SK-N-SH (cell line): ENCODE results near the gene GGCT. TPM values are rescaled to one million over a fixed set of nuclear protein-coding genes. Genes with fewer than 3 reads are reported as not detected.

Experiments
- CTCF ChIA-PET: fragments of 300-600, 350-600 bp; formaldehyde crosslinking; extraction: SDS; loops from one replicate; lab custom pipeline; 2021; lab: Yijun Ruan, JAX
- POLR2A ChIA-PET: fragments of 350-600 bp; sonication (Branson Sonifier 250); formaldehyde crosslinking; extraction: SDS; loops from one replicate; lab custom pipeline; 2020; ENCODE audit warnings: antibody characterized with exemption, inconsistent platforms; lab: Yijun Ruan, JAX
- DNase-seq: peaks from one replicate; pipeline ENCODE4 v3.0.0; 2012
- H2AFZ ChIP-seq: fragments of 200-600 bp; sonication (generic); 2 replicates; pipeline ENCODE4 v1.8.1; 2016; ENCODE audit warnings: antibody characterized with exemption, mild to moderate bottlenecking, low read depth
- H3F3A ChIP-seq: fragments of 200-600 bp; sonication (generic); replicated peaks from 2 replicates; pipeline ENCODE3; 2016; ENCODE audit warnings: antibody characterized with exemption, mild to moderate bottlenecking; ENCODE audit not compliant: insufficient read depth
- H3K27ac ChIP-seq, 2 experiments: fragments of 200-500 bp in 1 of 2; fragments of 200-600 bp in 1 of 2; sonication (Bioruptor generic) in 1 of 2; sonication (generic), shearing (Covaris generic) in 1 of 2; 2 replicates each; pipeline versions ENCODE4 v1.5.1 to v1.6.1; 2014 to 2016; ENCODE audit warnings: low read depth in 2 of 2, inconsistent platforms in 1 of 2, low read length in 1 of 2, mild to moderate bottlenecking in 1 of 2, mixed read lengths in 1 of 2
- H3K27me3 ChIP-seq: fragments of 200-600 bp; sonication (generic), shearing (Covaris generic); 2 replicates; pipeline ENCODE4 v1.6.1; 2016; ENCODE audit warnings: mixed run types; ENCODE audit not compliant: insufficient read depth
- H3K36me3 ChIP-seq, 2 experiments: fragments of 200-500 bp in 1 of 2; fragments of 200-600 bp in 1 of 2; sonication (Bioruptor generic) in 1 of 2; sonication (generic) in 1 of 2; replicated peaks in 1 of 2; 2 replicates each; pipeline versions ENCODE3 to v1.5.1; 2014 to 2016; ENCODE audit warnings: low read length in 1 of 2, mild to moderate bottlenecking in 1 of 2; ENCODE audit not compliant: insufficient read depth in 2 of 2, control insufficient read depth in 1 of 2
- H3K4me1 ChIP-seq, 2 experiments: fragments of 200-500 bp in 1 of 2; fragments of 200-600 bp in 1 of 2; sonication (Bioruptor generic) in 1 of 2; sonication (generic), shearing (Covaris generic) in 1 of 2; 2 replicates each; pipeline versions ENCODE4 v1.5.1 to v1.6.1; 2014 to 2016; ENCODE audit warnings: low read depth in 1 of 2, low read length in 1 of 2, mixed run types in 1 of 2; ENCODE audit not compliant: insufficient read depth in 2 of 2, control insufficient read depth in 1 of 2
- H3K4me2 ChIP-seq: fragments of 200-600 bp; sonication (generic), shearing (Covaris generic); 2 replicates; pipeline ENCODE4 v1.6.1; 2017; ENCODE audit warnings: mixed run types
- H3K4me3 ChIP-seq, 2 experiments: fragments of 200-500 bp in 1 of 2; fragments of 200-600 bp in 1 of 2; sonication (Bioruptor generic) in 1 of 2; sonication (generic), shearing (Covaris generic) in 1 of 2; 2 replicates each; pipeline versions ENCODE4 v1.5.1 to v1.8.1; 2014 to 2016; ENCODE audit warnings: low read depth in 2 of 2, inconsistent platforms in 1 of 2, low read length in 1 of 2, mild to moderate bottlenecking in 1 of 2, mixed read lengths in 1 of 2, moderate library complexity in 1 of 2
- H3K79me2 ChIP-seq: fragments of 200-600 bp; sonication (generic); 2 replicates; pipeline ENCODE4 v1.8.1; 2017; ENCODE audit warnings: mild to moderate bottlenecking; ENCODE audit not compliant: insufficient read depth
- H3K9ac ChIP-seq: fragments of 200-600 bp; sonication (generic); 2 replicates; pipeline ENCODE4 v1.6.1; 2017; ENCODE audit warnings: mixed run types
- H3K9me2 ChIP-seq: fragments of 200-600 bp; sonication (generic); 2 replicates; pipeline ENCODE4 v1.6.1; 2017; ENCODE audit warnings: mixed run types
- H3K9me3 ChIP-seq: fragments of 200-600 bp; sonication (generic); 2 replicates; pipeline ENCODE4 v1.6.1; 2017; ENCODE audit warnings: mixed run types, mild to moderate bottlenecking, moderate library complexity
- H4K20me1 ChIP-seq: fragments of 200-600 bp; sonication (generic); 2 replicates; pipeline ENCODE4 v1.6.1; 2017; ENCODE audit warnings: mild to moderate bottlenecking, mixed run types; ENCODE audit not compliant: insufficient read depth
- CHD2 ChIP-seq: fragments of 150-350 bp; IDR thresholded peaks from 2 replicates; pipeline ENCODE4 v1.6.1; 2018; ENCODE audit warnings: low read length; ENCODE audit not compliant: partially characterized antibody
- ELF1 ChIP-seq: IDR thresholded peaks from 2 replicates; pipeline ENCODE4 v1.4.0; 2012
- EP300 ChIP-seq, 2 experiments: IDR thresholded peaks; 2 replicates each; pipeline versions ENCODE4 v1.4.0 to v1.6.1; 2012; ENCODE audit warnings: borderline replicate concordance in 1 of 2, low read depth in 1 of 2, low read length in 1 of 2
- FOXJ3 ChIP-seq: sonication (generic); formaldehyde crosslinking; IDR thresholded peaks from 2 replicates; pipeline ENCODE4 v1.5.1; 2020; ENCODE audit warnings: mild to moderate bottlenecking, missing genetic modification reagents
- FOXM1 ChIP-seq: IDR thresholded peaks from 2 replicates; pipeline ENCODE4 v1.4.0; 2012; ENCODE audit warnings: low read depth, mild to moderate bottlenecking
- GABPA ChIP-seq: IDR thresholded peaks from 2 replicates; pipeline ENCODE4 v1.4.0; 2012; ENCODE audit warnings: low read depth, mild to moderate bottlenecking
- GATA2 ChIP-seq: sonication (generic); formaldehyde crosslinking; IDR thresholded peaks from 2 replicates; pipeline ENCODE4 v1.5.0; 2020; ENCODE audit warnings: mild to moderate bottlenecking, missing genetic modification reagents
- JUND ChIP-seq: IDR thresholded peaks from 2 replicates; pipeline ENCODE4 v1.4.0; 2012
- NFIC ChIP-seq: IDR thresholded peaks from 2 replicates; pipeline ENCODE4 v1.4.0; 2012; ENCODE audit warnings: borderline replicate concordance
- REST ChIP-seq: IDR thresholded peaks from 2 replicates; pipeline ENCODE4 v1.6.1; 2012; ENCODE audit warnings: mild to moderate bottlenecking, low read depth, low read length, moderate library complexity
- RFX5 ChIP-seq: IDR thresholded peaks from 2 replicates; pipeline ENCODE4 v1.6.1; 2012; ENCODE audit warnings: mild to moderate bottlenecking, improper control_type of control experiment, low read length
- RXRA ChIP-seq: IDR thresholded peaks from 2 replicates; pipeline ENCODE4 v1.4.0; 2012; ENCODE audit warnings: low read depth, mild to moderate bottlenecking, borderline replicate concordance
- SIN3A ChIP-seq: IDR thresholded peaks from 2 replicates; pipeline ENCODE4 v1.6.1; 2012; ENCODE audit warnings: low read depth, mild to moderate bottlenecking, low read length, moderate library complexity, borderline replicate concordance
- TCF12 ChIP-seq: IDR thresholded peaks from 2 replicates; pipeline ENCODE4 v1.4.0; 2012
- YY1 ChIP-seq: IDR thresholded peaks from 2 replicates; pipeline ENCODE4 v1.4.0; 2012; ENCODE audit warnings: low read depth, mild to moderate bottlenecking
- WGBS: methylation state at CpG from one replicate; pipeline ENCODE4 v1.1.6; 2017; ENCODE audit warnings: low lambda C conversion rate; 5-methylcytosine and 5-hydroxymethylcytosine counted together
- polyA plus RNA-seq, 3 experiments: library from polyadenylated mRNA; depleted of rRNA; stranded (reverse); fragments of >200 nt; gene quantifications; 2 replicates each; pipeline ENCODE4 v1.2.3, GENCODE V29; 2012
- TF ChIP-seq, protein P1 (sequence below): IDR thresholded peaks from 2 replicates; pipeline ENCODE4; 2012
- TF ChIP-seq, protein P2 (sequence below): fragments of 200-600 bp; sonication (generic); IDR thresholded peaks from 2 replicates; pipeline ENCODE4 v1.6.1; 2017; ENCODE audit warnings: antibody characterized with exemption, mild to moderate bottlenecking, moderate library complexity
- TF ChIP-seq, protein P3 (sequence below): IDR thresholded peaks from 2 replicates; pipeline ENCODE4 v1.4.0; 2012; ENCODE audit warnings: low read depth

GGCT gene
- polyA plus RNA-seq, 1 of the 3 experiments (the other 2 are of a cell fraction), result 20.8 TPM

DNA sequence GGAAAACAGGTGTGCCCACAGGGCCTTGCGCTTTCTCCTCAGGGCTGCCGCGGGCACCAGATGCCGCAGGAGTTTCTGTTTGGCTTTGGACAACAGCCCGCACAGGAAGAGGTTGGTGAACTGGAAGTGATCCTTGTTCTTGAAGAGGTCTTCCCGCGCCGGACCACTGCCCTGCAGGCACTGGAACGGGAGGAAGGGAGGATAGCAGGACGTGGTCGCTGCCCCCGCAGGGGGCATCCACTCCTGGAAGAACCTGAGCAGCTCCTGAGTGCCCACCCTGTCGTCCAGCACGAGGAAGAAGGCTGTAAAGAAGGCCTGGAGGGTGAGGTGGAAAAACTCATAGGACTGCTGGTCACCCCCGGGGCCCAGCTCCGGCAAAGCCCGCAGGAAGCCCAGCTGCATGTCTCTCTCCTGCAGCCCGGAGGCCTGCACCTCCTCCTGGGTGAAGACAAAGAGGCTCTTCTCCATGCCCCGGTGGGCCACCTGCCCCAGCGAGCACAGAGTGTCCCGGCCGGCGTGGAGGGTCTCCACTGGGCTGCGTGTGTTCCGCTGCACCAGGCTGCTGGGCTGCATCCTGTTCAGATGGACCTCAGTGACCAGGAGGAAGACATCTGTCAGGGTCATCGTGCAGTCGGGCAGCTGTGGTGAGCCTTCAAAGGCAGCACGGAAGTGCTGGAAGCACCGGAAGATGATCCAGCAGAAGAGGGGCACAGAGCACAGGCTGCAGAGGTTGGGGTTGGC, 52.9 kb downstream of the GGCT start:
- POLR2A ChIA-PET, result no interaction called here
- Histone ChIP-seq H3K9ac (no peak overlapping the region), H2AFZ (no peak overlapping the region), H3K9me3 (no peaks in the 10 kb centered on the region), H3K27me3 (no peaks in the 10 kb centered on the region), H3K79me2 (no peaks in the 10 kb centered on the region), H3K9me2 (no peaks in the 10 kb centered on the region), H3F3A (no peaks in the 10 kb centered on the region), H4K20me1 (no peaks in the 10 kb centered on the region), H3K4me3 (no peak overlapping the region), H3K27ac (no peak overlapping the region), H3K4me1 (peaks cover 0 to 27% of the 10 kb centered on the region in 2 experiments; a peak in 1 of 4 replicates), H3K4me2 (no peak overlapping the region), H3K36me3 (peaks cover 26 to 50% of the 10 kb centered on the region in 2 experiments)
- TF ChIP-seq, protein P1, sequence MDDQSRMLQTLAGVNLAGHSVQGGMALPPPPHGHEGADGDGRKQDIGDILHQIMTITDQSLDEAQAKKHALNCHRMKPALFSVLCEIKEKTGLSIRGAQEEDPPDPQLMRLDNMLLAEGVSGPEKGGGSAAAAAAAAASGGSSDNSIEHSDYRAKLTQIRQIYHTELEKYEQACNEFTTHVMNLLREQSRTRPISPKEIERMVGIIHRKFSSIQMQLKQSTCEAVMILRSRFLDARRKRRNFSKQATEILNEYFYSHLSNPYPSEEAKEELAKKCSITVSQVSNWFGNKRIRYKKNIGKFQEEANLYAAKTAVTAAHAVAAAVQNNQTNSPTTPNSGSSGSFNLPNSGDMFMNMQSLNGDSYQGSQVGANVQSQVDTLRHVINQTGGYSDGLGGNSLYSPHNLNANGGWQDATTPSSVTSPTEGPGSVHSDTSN, result no peak
- TF ChIP-seq FOXJ3 (CRISPR knock-in tag) (no peak), EP300 (IDR thresholded peaks at IDR 0.05; ENCODE audit: borderline replicate concordance in 1 of 2, low read depth in 1 of 2, low read length in 1 of 2) (no peak), GATA2 (CRISPR knock-in tag) (no peak), RXRA (no peak), RFX5 (no peak), SIN3A (no peak), CHD2 (no peak), GABPA (no peak), ELF1 (no peak), NFIC (no peak), YY1 (no peak), TCF12 (no peak), FOXM1 (no peak), JUND (no peak), REST (no peak)
- TF ChIP-seq, protein P2, sequence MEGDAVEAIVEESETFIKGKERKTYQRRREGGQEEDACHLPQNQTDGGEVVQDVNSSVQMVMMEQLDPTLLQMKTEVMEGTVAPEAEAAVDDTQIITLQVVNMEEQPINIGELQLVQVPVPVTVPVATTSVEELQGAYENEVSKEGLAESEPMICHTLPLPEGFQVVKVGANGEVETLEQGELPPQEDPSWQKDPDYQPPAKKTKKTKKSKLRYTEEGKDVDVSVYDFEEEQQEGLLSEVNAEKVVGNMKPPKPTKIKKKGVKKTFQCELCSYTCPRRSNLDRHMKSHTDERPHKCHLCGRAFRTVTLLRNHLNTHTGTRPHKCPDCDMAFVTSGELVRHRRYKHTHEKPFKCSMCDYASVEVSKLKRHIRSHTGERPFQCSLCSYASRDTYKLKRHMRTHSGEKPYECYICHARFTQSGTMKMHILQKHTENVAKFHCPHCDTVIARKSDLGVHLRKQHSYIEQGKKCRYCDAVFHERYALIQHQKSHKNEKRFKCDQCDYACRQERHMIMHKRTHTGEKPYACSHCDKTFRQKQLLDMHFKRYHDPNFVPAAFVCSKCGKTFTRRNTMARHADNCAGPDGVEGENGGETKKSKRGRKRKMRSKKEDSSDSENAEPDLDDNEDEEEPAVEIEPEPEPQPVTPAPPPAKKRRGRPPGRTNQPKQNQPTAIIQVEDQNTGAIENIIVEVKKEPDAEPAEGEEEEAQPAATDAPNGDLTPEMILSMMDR, result no peak
- TF ChIP-seq, protein P3, sequence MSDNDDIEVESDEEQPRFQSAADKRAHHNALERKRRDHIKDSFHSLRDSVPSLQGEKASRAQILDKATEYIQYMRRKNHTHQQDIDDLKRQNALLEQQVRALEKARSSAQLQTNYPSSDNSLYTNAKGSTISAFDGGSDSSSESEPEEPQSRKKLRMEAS, result no peak
- no peak for DNase-seq
- WGBS, result 98% methylated on average over 19 of the region's 29 CpGs
- CTCF ChIA-PET, result interaction anchor here (1.3 kb wide), 2 partner anchors 124 to 231 kb away, joined by 3 read pairs; partner anchors contain the start of gene CRHR2
